ENCODE measurements around the gene CXorf58. TPM values are rescaled to one million over a fixed set of nuclear protein-coding genes. Genes with fewer than 3 reads are reported as not detected.

The CXorf58 gene
- total RNA-seq, 1 donor from 2014 or later, result 0.22 TPM

DNA sequence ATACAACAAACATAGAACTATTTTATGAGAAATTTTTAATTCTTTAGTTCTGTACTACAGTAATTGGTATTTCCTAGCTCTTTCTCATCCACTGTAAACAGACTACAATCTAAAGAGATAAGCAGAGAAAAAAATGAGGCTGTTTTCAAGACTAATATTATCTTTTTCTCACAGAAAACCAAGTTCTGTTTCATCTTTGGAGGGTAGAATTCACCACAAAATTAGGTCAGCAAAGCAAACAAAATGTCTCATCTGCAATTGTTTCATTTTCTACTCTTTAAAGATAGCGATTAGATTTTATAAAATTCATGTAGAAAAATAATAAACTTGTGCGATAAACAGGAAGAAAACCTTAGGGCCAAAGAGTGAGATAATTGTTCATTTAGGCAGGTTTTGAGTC is 10.8 kb upstream of the CXorf58 start:
- ATAC-seq (ENCODE audit: poor library complexity), result no peak
- intact Hi-C loops (cut with DNase I), result no loop called here
- DNase-seq, result no peak

DNA sequence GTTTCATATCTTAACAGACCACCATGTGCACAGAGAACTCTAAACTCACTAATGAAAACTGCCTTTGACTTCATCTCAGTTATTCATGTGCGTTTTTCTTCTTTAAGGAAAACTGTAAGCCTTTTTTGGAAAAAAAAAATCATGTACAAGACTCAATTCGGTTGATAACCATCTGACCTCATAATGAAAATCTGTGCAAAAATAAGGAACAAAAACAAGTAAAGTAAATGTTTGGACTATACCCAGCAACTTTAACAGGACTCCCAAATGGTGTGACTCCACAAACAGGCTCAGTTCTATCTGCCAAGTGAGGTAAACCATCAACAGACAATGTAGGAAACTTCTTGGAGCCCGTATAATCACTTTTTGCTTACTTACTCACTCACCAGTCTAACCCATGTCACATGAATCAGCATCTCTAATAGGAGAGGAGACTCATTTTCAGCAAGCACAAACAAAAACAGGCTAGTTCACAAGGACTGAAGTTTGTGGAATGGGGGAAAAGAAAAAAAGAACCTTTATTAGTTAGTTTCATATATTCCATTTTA is 9.3 kb upstream of the CXorf58 start:
- intact Hi-C loops (cut with DNase I), result no loop called here
- ATAC-seq (ENCODE audit: poor library complexity), result no peak
- no peak for DNase-seq

DNA sequence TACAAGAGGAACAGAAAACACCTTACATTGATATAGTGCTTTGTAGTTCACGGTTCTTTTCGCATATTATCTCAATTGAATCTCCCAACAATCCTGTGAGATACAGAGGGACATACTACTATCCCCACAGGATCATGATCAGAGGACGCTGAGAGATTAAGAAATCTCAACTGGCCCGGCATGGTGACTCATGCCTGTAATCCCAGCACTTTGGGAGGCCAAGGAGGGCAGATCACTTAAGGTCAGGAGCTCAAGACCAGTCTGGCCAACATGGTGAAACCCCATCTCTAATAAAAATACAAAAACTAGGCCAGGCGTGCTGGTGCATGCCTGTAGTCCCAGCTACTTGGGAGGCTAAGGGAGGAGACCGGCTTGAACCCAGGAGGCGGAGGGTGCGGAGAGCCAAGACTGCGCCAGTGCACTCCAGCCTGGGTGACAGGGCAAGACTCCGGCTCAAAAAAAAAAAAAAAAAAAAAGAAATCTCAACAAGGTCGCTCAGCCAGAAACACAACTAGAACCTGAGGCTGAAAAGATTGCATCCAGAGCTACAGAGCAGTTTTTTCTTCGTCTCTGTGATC is 7.5 kb upstream of the CXorf58 start:
- DNase-seq (no peak), ATAC-seq (ENCODE audit: poor library complexity) (no peak)
- intact Hi-C loops (cut with DNase I), result loop anchor here (2.0 to 10.0 kb wide), 4 partner anchors 118 to 206 kb away; partner anchors contain the start of genes EIF2S3 and SAT1

- DNase-seq (no peak), ATAC-seq (ENCODE audit: poor library complexity) (peak; percentile 59)
- intact Hi-C loops (cut with DNase I), result loop anchor here (2.0 to 10.0 kb wide), 4 partner anchors 118 to 206 kb away; partner anchors contain the start of genes EIF2S3 and SAT1
These were observed 6.7 kb upstream of the CXorf58 start for GRCh38 chrX:23901060-23901459.

DNA sequence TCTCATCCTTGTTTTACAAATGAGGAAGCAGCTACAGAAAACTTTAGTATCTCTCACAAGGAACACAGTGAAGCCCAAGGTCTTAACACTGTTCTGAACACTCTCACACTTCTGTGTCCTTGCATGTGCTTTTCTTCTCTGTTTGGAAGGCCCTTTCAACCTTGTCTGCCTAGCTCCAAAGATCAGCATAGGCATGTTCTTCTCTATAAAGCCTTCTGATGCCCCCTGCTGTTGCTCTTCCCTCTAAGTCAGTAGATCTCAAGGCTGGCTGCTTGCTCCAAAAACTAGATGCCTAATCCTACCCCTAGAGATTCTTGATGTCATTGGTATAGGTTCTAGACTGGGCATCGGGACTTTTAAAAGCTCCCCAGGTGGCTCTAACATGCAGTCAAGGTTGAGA is 6.0 kb upstream of the CXorf58 start:
- DNase-seq (no peak), ATAC-seq (ENCODE audit: poor library complexity) (peak; percentile 93)
- intact Hi-C loops (cut with DNase I), result loop anchor here (2.0 to 10.0 kb wide), 4 partner anchors 119 to 207 kb away; partner anchors contain the start of genes EIF2S3 and SAT1

DNA sequence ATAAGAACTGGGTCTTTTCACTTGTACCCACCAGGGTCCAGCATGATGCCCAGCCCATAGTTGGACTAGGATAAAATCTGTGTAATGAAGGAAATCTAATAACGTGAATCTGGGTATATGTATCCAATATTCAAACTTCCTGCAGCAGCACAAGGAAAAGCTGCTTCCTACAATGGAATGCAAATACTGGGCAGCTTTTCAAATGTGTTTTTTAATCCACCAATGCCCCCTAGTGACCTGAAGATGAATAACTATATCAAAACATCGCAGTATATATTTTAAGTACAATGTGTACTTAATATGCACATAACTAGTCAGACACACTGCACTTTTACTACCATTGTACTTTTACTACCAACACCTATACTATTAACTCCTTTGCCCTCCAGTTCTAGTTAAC is 5.4 kb upstream of the CXorf58 start:
- no peak for DNase-seq
- intact Hi-C loops (cut with DNase I), result loop anchor here (10.0 kb wide), 3 partner anchors 148 to 208 kb away; partner anchors contain the start of gene EIF2S3
- peak; percentile 69 for ATAC-seq (ENCODE audit: poor library complexity)

- DNase-seq (no peak), ATAC-seq (ENCODE audit: poor library complexity) (no peak)
- intact Hi-C loops (cut with DNase I), result loop anchor here (10.0 kb wide), 3 partner anchors 149 to 209 kb away; partner anchors contain the start of gene EIF2S3
These were observed 3.7 kb upstream of the CXorf58 start for GRCh38 chrX:23904096-23904495.

GRCh38 chrX:23907111-23907497 is 702 bp upstream of the CXorf58 start:
- intact Hi-C loops (cut with DNase I), result loop anchor here (5.0 to 10.0 kb wide), 4 partner anchors 148 to 240 kb away; partner anchors contain the start of genes EIF2S3 and ZFX
- no peak for DNase-seq
- peak; percentile 28 for ATAC-seq (ENCODE audit: poor library complexity)

DNA sequence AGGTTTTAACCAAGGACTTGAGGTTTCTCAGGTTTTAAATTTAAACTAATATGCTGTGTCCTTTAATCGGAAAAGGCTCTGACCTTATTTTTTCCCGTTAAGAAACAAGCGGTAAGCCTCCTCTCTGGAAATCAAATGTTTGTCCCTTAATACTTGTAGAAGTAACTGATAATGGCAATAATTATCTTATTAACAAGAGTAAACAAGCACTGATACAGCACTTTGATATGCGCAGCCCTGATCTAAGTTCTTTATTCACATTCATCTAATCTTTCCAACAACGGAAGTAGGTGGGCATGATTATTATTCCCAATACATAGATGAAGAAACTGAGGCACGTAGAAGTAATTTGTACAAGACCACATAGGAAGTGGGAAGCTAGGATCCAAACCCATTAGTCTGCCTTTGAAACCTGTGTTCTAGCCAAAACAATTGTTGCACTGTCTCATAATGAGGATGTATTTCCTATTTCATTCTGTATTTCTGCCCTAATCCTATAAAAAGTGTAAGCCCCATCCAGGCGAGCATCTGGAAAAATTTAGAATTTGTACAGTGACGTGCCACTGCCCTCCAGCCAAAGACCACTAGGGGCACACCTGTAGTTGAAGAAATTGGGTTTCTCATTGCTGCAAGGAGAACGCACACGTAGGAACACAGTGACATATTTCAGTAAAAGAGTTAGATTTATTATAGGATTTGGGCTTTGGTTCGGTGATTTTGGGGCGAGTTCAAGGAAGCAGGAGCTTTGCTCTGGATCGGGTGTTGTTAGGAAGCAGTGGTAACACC is 606 bp downstream of the CXorf58 start:
- intact Hi-C loops (cut with DNase I), result loop anchor here (5.0 to 10.0 kb wide), 4 partner anchors 146 to 239 kb away; partner anchors contain the start of genes EIF2S3 and ZFX
- DNase-seq (no peak), ATAC-seq (ENCODE audit: poor library complexity) (no peak)

GRCh38 chrX:23911126-23911835 is 3.5 kb downstream of the CXorf58 start:
- ATAC-seq (ENCODE audit: poor library complexity) (no peak), DNase-seq (no peak)
- intact Hi-C loops (cut with DNase I), result no loop called here

GRCh38 chrX:23919148-23919547 is 11.3 kb downstream of the CXorf58 start:
- ATAC-seq (ENCODE audit: poor library complexity) (no peak), DNase-seq (no peak)
- intact Hi-C loops (cut with DNase I), result no loop called here

- intact Hi-C loops (cut with DNase I), result no loop called here
- ATAC-seq (ENCODE audit: poor library complexity) (no peak), DNase-seq (no peak)
These were observed 12.0 kb downstream of the CXorf58 start for GRCh38 chrX:23919706-23920320.

DNA sequence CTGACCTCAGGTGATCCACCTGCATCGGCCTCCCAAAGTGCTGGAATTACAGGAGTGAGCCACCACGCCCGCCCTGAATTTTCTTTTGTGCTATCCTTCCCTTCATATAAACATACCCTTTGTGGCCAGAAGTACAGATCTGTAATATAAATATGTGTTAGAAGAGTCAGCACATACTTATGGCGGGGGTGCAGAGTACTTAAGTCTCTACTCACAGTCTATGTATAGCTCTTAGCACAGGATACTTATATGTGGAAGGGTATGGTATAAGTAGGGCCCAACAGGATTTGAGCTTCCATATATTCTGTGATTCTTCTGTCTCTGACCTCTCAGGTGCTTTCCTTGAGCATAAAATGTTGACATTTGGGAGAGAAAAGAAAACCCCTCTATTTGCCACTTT is 18.2 kb downstream of the CXorf58 start:
- no peak for DNase-seq
- intact Hi-C loops (cut with DNase I), result no loop called here
- no peak for ATAC-seq (ENCODE audit: poor library complexity)

- no peak for ATAC-seq (ENCODE audit: poor library complexity)
- DNase-seq, result no peak
- intact Hi-C loops (cut with DNase I), result no loop called here
These were observed 23.2 kb downstream of the CXorf58 start for GRCh38 chrX:23930894-23931604.

DNA sequence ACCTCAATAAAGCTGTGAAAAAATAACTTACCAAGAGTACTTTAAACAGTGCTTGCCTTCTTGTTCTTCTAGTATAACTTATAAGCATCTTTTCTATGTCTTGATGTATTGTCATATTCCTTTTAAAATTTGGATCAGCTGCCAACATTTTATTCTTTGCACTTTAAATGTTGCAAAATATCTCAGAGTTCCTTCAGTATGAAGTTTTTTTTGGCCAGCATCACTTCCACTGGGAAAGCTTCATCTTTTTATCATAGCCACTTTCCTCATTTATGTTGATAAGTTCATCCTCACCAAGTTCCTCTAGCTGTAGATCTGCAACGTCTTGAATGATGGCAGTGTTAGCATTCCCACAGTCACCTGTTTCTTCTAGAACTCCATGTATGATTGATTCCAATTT is 24.2 kb downstream of the CXorf58 start:
- DNase-seq (no peak), ATAC-seq (ENCODE audit: poor library complexity) (no peak)
- intact Hi-C loops (cut with DNase I), result no loop called here

- intact Hi-C loops (cut with DNase I), result no loop called here
These were observed 27.3 kb downstream of the CXorf58 start for GRCh38 chrX:23935106-23935505.

DNA sequence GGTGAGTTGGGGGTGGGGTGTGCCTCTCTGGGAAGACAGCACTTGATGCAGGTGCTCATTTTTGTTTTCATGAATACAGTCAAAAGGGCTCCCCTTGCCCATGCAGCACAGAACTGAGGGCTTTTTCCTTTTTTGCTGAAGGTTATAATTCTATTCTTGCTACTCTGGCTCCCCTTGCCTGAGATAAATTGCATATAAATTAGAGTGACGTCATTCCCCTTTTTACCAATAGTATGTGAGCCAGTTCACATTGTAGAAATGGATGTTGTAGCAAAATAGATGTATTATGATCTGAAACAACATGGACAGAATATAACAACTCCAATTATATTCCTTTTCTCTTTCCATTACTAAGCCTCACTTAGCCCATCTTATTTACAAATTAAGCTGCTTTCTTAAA is 28.4 kb downstream of the CXorf58 start:
- intact Hi-C loops (cut with DNase I), result no loop called here
- DNase-seq, result no peak
- no peak for ATAC-seq (ENCODE audit: poor library complexity)

More at GRCh38 chrX:23935106-23935505, 27.3 kb downstream of the CXorf58 start:
- ATAC-seq (ENCODE audit: poor library complexity) (no peak), DNase-seq (no peak)

- ATAC-seq (ENCODE audit: poor library complexity) (no peak), DNase-seq (no peak)
- intact Hi-C loops (cut with DNase I), result no loop called here
These were observed 29.3 kb downstream of the CXorf58 start for GRCh38 chrX:23937100-23937499.

Data from Right ventricle myocardium superior (tissue), 1 donor.